Psoas muscle (tissue), 8 donors: Measurements from ENCODE around the gene SCYGR3. TPM values are rescaled to one million over a fixed set of nuclear protein-coding genes. Genes with fewer than 3 reads are reported as not detected.

Source experiments
- ATAC-seq, 4 donors: fragments of 200-7000 bp; cut with Tn5 transposase; one replicate each; pipeline ENCODE4 v1.9.1; 2020; ENCODE audit warnings: moderate library complexity in 3 of 4, mild to moderate bottlenecking in 2 of 4
- DNase-seq, 2 donors: peaks; one replicate each; pipeline ENCODE4 v3.0.0-alpha.2; 2020
- H3K27ac ChIP-seq: fragments of 200-600 bp; one replicate; pipeline ENCODE4 v1.8.0; 2022
- H3K27me3 ChIP-seq, 3 donors: fragments of 200-600 bp in 1 of 3; one replicate each; pipeline versions ENCODE4 v1.6.1 to v1.8.0; 2013 to 2022; ENCODE audit warnings: low read length in 2 of 3, mild to moderate bottlenecking in 2 of 3, moderate library complexity in 1 of 3; ENCODE audit not compliant: insufficient read depth in 3 of 3
- H3K36me3 ChIP-seq, 2 donors: fragments of 200-600 bp in 1 of 2; one replicate each; pipeline versions ENCODE4 v1.6.1 to v1.8.0; 2013 to 2022; ENCODE audit warnings: low read depth in 1 of 2, mild to moderate bottlenecking in 1 of 2, moderate library complexity in 1 of 2; ENCODE audit not compliant: insufficient read depth in 1 of 2
- H3K4me1 ChIP-seq: fragments of 200-600 bp; one replicate; pipeline ENCODE4 v1.8.0; 2022
- H3K4me3 ChIP-seq: fragments of 200-600 bp; one replicate; pipeline ENCODE4 v1.8.0; 2022; ENCODE audit warnings: mild to moderate bottlenecking
- H3K9me3 ChIP-seq: fragments of 200-600 bp; one replicate; pipeline ENCODE4 v1.8.0; 2022
- WGBS, 3 donors: extraction: QIAGEN DNeasy Blood & Tissue Kit; methylation state at CpG; one replicate each; pipeline versions ENCODE4 v1.1.6 to v1.1.7; 2013; 5-methylcytosine and 5-hydroxymethylcytosine counted together
- intact Hi-C, 2 donors: fragments of 100-400 bp; cut with DNase I; formaldehyde crosslinking; loops; one replicate each; pipeline versions ENCODE4 v1.11.0 to v1.14.2; 2022
- long read RNA-seq, 2 donors: library from polyadenylated mRNA; unstranded; transcript quantifications; one replicate each; pipeline ENCODE4 v2.0.0, GENCODE V29; 2021
- polyA plus RNA-seq, 3 donors: library from polyadenylated mRNA; stranded (reverse); fragments of 200-250 nt; gene quantifications; one replicate each; pipeline ENCODE4 v1.2.3, GENCODE V29; 2013
- total RNA-seq, 4 donors: library from RNA; stranded (reverse); fragmentation: NEBNext Ultra II Directional in 2 of 4; extraction: Animal tissue kit (Norgen Biotek cat#: 25700) in 2 of 4; gene quantifications; one replicate each; pipeline versions ENCODE4 v1.2.1 to v1.2.4, GENCODE V29; 2021 to 2023
- TF ChIP-seq, protein P1 (sequence below): fragments of 200-600 bp; IDR thresholded peaks from one replicate; pipeline ENCODE4 v1.8.0; 2022; ENCODE audit warnings: antibody characterized with exemption
- donor health status: healthy with polysubstance abuse.
- donor health status: DM: no; HTN: no; CAD: no; lungs with moderate emphysema.
- donor health status: Bipolar disorder and iron deficiency.
- donor health status: healthy.
- donor health status: DM: yes; HTN: yes; CAD: no.
- donor health status: DM: no; HTN: no; CAD: no.
- donor health status: DM: no; HTN: no; CAD: no.
- donor health status: DM: yes; HTN: yes; CAD: no.

SCYGR3 gene, protein sequence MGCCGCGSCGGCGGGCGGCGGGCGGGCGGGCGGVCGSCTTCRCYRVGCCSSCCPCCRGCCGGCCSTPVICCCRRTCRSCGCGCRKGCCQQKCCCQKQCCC
- total RNA-seq (not detected), polyA plus RNA-seq (not detected)
- long read RNA-seq, donor 1, result 0 reads
- long read RNA-seq, donor 2, result 0 reads

- TF ChIP-seq, protein P1, sequence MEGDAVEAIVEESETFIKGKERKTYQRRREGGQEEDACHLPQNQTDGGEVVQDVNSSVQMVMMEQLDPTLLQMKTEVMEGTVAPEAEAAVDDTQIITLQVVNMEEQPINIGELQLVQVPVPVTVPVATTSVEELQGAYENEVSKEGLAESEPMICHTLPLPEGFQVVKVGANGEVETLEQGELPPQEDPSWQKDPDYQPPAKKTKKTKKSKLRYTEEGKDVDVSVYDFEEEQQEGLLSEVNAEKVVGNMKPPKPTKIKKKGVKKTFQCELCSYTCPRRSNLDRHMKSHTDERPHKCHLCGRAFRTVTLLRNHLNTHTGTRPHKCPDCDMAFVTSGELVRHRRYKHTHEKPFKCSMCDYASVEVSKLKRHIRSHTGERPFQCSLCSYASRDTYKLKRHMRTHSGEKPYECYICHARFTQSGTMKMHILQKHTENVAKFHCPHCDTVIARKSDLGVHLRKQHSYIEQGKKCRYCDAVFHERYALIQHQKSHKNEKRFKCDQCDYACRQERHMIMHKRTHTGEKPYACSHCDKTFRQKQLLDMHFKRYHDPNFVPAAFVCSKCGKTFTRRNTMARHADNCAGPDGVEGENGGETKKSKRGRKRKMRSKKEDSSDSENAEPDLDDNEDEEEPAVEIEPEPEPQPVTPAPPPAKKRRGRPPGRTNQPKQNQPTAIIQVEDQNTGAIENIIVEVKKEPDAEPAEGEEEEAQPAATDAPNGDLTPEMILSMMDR, result no peak
- no peaks in the 10 kb centered on the region for H3K9me3 ChIP-seq
- ATAC-seq, result no peak
- intact Hi-C loops, result no loop called here
- DNase-seq, result no peak
- no peaks in the 10 kb centered on the region for H3K36me3 ChIP-seq
- H3K27me3 ChIP-seq, result peaks cover 0 to 4% (median 0%) of the 10 kb centered on the region in 3 donors
- 83 to 100% (median 100%) methylated on average over 1 to 3 of the region's 4 CpGs for WGBS, 3 donors
- no peak within 1 kb of the TSS for H3K4me3 ChIP-seq
- no peak within 1 kb of the TSS for H3K27ac ChIP-seq
- H3K4me1 ChIP-seq, result no peaks in the 10 kb centered on the region
These were observed at the start of gene SCYGR3 for GRCh38 chr2:227614740-227615139. Gene SCYGR3, minus strand, starts transcription at chr2:227614840. Its CDS starts 0 bp downstream, at chr2:227614840.

- intact Hi-C loops, result no loop called here
These were observed 47.2 kb upstream of the SCYGR3 start for GRCh38 chr2:227661827-227662226.

DNA sequence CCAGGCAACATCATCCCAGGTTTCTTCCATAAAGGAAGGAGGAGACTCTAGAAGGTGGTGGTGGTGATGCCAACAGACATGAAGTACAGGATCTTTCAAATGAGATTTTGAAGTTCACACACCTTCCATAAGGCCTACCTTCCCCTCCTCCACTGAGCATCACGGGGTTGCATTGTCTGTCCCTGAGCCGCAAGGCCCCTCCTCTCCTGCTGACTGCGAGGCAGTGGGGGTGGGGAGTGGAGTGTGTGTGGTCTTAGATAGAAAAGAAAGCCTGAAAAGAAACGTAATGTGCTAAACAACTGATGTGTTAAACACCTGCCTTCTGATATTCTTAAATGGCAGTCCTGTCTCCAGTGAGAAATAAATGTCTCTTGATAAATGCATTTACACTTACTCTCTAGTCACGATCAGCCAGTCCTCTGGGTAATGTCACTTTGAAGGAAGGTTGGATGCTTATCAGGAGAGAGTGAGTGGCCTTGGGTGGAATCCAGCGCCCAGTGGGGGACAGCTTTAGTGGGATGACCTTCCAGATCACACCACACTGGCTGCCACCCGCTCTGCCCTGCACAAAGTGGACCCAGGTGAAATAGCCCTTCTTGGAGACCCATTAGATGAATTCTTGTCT lies 46.5 kb upstream of the SCYGR3 start:
- Histone ChIP-seq H3K36me3 (no peaks in the 10 kb centered on the region), H3K27me3 (no peaks in the 10 kb centered on the region), H3K4me1 (no peaks in the 10 kb centered on the region), H3K27ac (no peak overlapping the region), H3K4me3 (no peak overlapping the region), H3K9me3 (no peaks in the 10 kb centered on the region)
- TF ChIP-seq, protein P1, result no peak
- no peak for ATAC-seq
- DNase-seq, result no peak
- intact Hi-C loops, result no loop called here
- WGBS, 3 donors, result 42 to 50% (median 50%) methylated on average over 7 of the region's 7 CpGs

More at GRCh38 chr2:227661827-227662226, 47.2 kb upstream of the SCYGR3 start:
- ATAC-seq (no peak), DNase-seq (no peak)
- Histone ChIP-seq H3K4me1 (no peaks in the 10 kb centered on the region), H3K9me3 (no peaks in the 10 kb centered on the region), H3K4me3 (no peak overlapping the region), H3K27ac (no peak overlapping the region), H3K36me3 (no peaks in the 10 kb centered on the region), H3K27me3 (no peaks in the 10 kb centered on the region)
- TF ChIP-seq, protein P1, result no peak
- WGBS, 3 donors, result 54 to 62% (median 60%) methylated on average over 3 of the region's 3 CpGs

- TF ChIP-seq, protein P1, result no peak
- ATAC-seq (no peak), DNase-seq (no peak)
- H3K4me3 ChIP-seq, result no peak overlapping the region
- no peaks in the 10 kb centered on the region for H3K27me3 ChIP-seq
- no peaks in the 10 kb centered on the region for H3K36me3 ChIP-seq
- intact Hi-C loops, result loop anchor here in 1 of 2 donors (5.0 kb wide), 1 partner anchor 110 kb away; no protein-coding TSS in a partner anchor
- 68 to 81% (median 75%) methylated on average over 8 of the region's 8 CpGs for WGBS, 3 donors
- no peaks in the 10 kb centered on the region for H3K9me3 ChIP-seq
- no peaks in the 10 kb centered on the region for H3K4me1 ChIP-seq
- no peak overlapping the region for H3K27ac ChIP-seq
These were observed 42.7 kb upstream of the SCYGR3 start for GRCh38 chr2:227657199-227657845.
